ENCODE data around the gene RBMS1.

The RBMS1 gene

DNA sequence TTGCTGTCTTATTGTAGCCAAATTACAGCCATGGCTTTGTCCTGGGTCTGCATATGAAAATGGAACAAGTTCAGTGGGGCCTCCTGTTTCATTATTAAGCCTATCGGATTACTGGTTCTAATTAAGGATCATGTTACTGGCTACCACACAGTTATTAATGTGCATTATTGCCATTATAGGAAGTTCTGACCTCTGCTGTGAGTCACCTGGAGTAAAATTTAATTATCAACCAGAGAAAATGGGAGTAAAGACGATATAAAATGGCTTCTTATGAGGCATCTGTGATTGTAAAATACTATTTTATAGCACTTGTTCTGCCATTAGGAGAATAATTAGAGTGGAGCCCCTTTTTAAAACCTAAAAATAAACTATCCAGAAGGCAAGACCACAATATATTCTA is 150.2 kb downstream of the RBMS1 start:
- no peaks in the 10 kb centered on the region for H3K27me3 ChIP-seq (ENCODE audit: control insufficient read depth, insufficient read depth, low read length)
- H3K36me3 ChIP-seq (ENCODE audit: control insufficient read depth, insufficient read depth, low read length): no peaks in the 10 kb centered on the region
- H3K9me3 ChIP-seq (ENCODE audit: control insufficient read depth, insufficient read depth, low read length): no peaks in the 10 kb centered on the region
- no peak overlapping the region for H3K4me3 ChIP-seq (ENCODE audit: low read depth, low read length)
- no peaks in the 10 kb centered on the region for H3K4me1 ChIP-seq (ENCODE audit: control insufficient read depth, insufficient read depth, low read length)
- H3K9ac ChIP-seq (ENCODE audit: low read depth, low read length): no peak overlapping the region

GRCh38 chr2:160339726-160340125 is 153.9 kb downstream of the RBMS1 start:
- Histone ChIP-seq H3K4me1 (ENCODE audit: control insufficient read depth, insufficient read depth, low read length) (no peaks in the 10 kb centered on the region), H3K9ac (ENCODE audit: low read depth, low read length) (no peak overlapping the region), H3K4me3 (ENCODE audit: low read depth, low read length) (no peak overlapping the region), H3K36me3 (ENCODE audit: control insufficient read depth, insufficient read depth, low read length) (no peaks in the 10 kb centered on the region), H3K27me3 (ENCODE audit: control insufficient read depth, insufficient read depth, low read length) (no peaks in the 10 kb centered on the region), H3K9me3 (ENCODE audit: control insufficient read depth, insufficient read depth, low read length) (no peaks in the 10 kb centered on the region)

DNA sequence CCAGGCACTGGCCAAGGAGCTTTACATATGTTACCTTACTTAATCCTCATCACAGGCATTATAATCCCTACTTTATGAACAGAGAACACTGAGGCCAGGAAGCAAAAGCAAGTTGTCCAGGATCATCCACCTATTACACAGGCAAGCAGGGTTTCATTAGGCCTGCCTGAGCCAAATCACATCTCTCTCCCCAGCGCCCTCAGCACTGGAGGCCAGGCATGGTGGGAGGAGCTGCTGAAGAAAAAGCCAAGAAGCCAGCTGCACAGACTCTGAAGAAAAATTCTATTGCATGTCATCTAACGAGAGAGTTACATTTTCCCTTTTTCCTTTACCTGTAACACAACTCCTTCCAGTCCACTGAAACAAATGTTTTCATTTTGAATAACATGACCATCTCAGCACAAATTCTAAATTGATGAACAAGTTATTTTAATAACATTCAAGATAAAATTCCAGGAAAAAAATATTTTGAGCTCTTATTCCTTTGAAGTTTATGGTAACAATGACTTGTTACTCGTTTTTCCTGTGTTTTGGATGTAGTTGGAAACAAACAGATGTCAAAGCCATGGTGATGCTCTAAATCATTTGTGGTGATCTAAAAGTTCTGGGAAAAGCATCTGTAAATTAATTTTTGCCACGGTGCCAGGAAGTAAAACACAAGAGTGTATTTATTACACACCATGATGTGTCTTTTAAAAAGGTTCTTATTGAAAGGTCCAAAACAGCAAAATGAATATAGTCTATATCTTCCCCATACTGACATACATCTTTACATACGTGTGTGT is 154.5 kb downstream of the RBMS1 start:
- H3K9ac ChIP-seq (ENCODE audit: low read depth, low read length): no peak overlapping the region
- no peaks in the 10 kb centered on the region for H3K4me1 ChIP-seq (ENCODE audit: control insufficient read depth, insufficient read depth, low read length)
- no peaks in the 10 kb centered on the region for H3K36me3 ChIP-seq (ENCODE audit: control insufficient read depth, insufficient read depth, low read length)
- H3K9me3 ChIP-seq (ENCODE audit: control insufficient read depth, insufficient read depth, low read length): no peaks in the 10 kb centered on the region
- H3K4me3 ChIP-seq (ENCODE audit: low read depth, low read length): no peak overlapping the region
- H3K27me3 ChIP-seq (ENCODE audit: control insufficient read depth, insufficient read depth, low read length): no peaks in the 10 kb centered on the region

GRCh38 chr2:160337728-160338127 is 155.9 kb downstream of the RBMS1 start:
- no peaks in the 10 kb centered on the region for H3K36me3 ChIP-seq (ENCODE audit: control insufficient read depth, insufficient read depth, low read length)
- no peaks in the 10 kb centered on the region for H3K4me1 ChIP-seq (ENCODE audit: control insufficient read depth, insufficient read depth, low read length)
- no peak overlapping the region for H3K4me3 ChIP-seq (ENCODE audit: low read depth, low read length)
- no peaks in the 10 kb centered on the region for H3K9me3 ChIP-seq (ENCODE audit: control insufficient read depth, insufficient read depth, low read length)
- H3K9ac ChIP-seq (ENCODE audit: low read depth, low read length): no peak overlapping the region
- no peaks in the 10 kb centered on the region for H3K27me3 ChIP-seq (ENCODE audit: control insufficient read depth, insufficient read depth, low read length)

GRCh38 chr2:160336635-160337034 is 157.0 kb downstream of the RBMS1 start:
- Histone ChIP-seq H3K4me3 (ENCODE audit: low read depth, low read length) (no peak overlapping the region), H3K9me3 (ENCODE audit: control insufficient read depth, insufficient read depth, low read length) (no peaks in the 10 kb centered on the region), H3K9ac (ENCODE audit: low read depth, low read length) (no peak overlapping the region), H3K27me3 (ENCODE audit: control insufficient read depth, insufficient read depth, low read length) (no peaks in the 10 kb centered on the region), H3K4me1 (ENCODE audit: control insufficient read depth, insufficient read depth, low read length) (no peaks in the 10 kb centered on the region), H3K36me3 (ENCODE audit: control insufficient read depth, insufficient read depth, low read length) (no peaks in the 10 kb centered on the region)

GRCh38 chr2:160336105-160336504 is 157.5 kb downstream of the RBMS1 start:
- Histone ChIP-seq H3K4me1 (ENCODE audit: control insufficient read depth, insufficient read depth, low read length) (no peaks in the 10 kb centered on the region), H3K4me3 (ENCODE audit: low read depth, low read length) (no peak overlapping the region), H3K9ac (ENCODE audit: low read depth, low read length) (no peak overlapping the region), H3K27me3 (ENCODE audit: control insufficient read depth, insufficient read depth, low read length) (no peaks in the 10 kb centered on the region), H3K36me3 (ENCODE audit: control insufficient read depth, insufficient read depth, low read length) (no peaks in the 10 kb centered on the region), H3K9me3 (ENCODE audit: control insufficient read depth, insufficient read depth, low read length) (no peaks in the 10 kb centered on the region)

- no peaks in the 10 kb centered on the region for H3K27me3 ChIP-seq (ENCODE audit: control insufficient read depth, insufficient read depth, low read length)
- H3K36me3 ChIP-seq (ENCODE audit: control insufficient read depth, insufficient read depth, low read length): no peaks in the 10 kb centered on the region
- no peaks in the 10 kb centered on the region for H3K4me1 ChIP-seq (ENCODE audit: control insufficient read depth, insufficient read depth, low read length)
- H3K9me3 ChIP-seq (ENCODE audit: control insufficient read depth, insufficient read depth, low read length): no peaks in the 10 kb centered on the region
- H3K9ac ChIP-seq (ENCODE audit: low read depth, low read length): no peak overlapping the region
- H3K4me3 ChIP-seq (ENCODE audit: low read depth, low read length): no peak overlapping the region
These were observed 158.2 kb downstream of the RBMS1 start for GRCh38 chr2:160335441-160335840.

DNA sequence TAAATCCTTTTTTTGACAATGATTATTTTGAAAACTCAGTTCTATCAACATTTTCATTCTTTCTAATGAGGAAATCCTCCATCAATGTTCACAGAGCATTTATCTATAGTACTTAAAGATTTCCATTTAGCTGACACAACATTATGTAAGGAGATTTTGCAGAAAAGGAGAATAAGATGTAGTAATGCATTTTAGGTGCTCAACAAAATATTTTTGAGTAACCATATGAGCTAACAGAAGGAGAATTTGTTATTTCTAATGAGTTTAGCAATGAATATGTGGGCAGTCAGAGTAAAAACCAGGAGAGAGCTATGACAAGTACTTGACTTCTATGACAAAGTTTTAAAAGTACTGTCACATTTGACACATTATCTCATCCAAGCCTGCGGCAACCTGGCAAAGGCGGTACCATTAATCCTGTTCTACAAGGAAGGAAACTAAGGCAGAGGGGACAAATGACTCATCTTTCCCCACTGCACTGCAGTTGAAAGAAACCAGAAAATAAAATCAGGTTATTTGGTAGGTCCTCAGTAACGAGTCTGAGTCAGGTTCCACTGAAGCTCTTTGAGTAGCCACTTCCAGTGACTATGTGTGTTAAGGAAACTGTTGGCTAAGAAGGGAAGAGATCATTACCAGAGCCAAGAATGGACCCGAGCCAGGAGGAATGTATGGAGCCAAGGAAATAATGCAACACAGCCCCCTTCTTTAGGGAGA is 159.4 kb downstream of the RBMS1 start:
- no peaks in the 10 kb centered on the region for H3K9me3 ChIP-seq (ENCODE audit: control insufficient read depth, insufficient read depth, low read length)
- H3K27me3 ChIP-seq (ENCODE audit: control insufficient read depth, insufficient read depth, low read length): no peaks in the 10 kb centered on the region
- no peaks in the 10 kb centered on the region for H3K4me1 ChIP-seq (ENCODE audit: control insufficient read depth, insufficient read depth, low read length)
- no peak overlapping the region for H3K4me3 ChIP-seq (ENCODE audit: low read depth, low read length)
- H3K9ac ChIP-seq (ENCODE audit: low read depth, low read length): no peak overlapping the region
- no peaks in the 10 kb centered on the region for H3K36me3 ChIP-seq (ENCODE audit: control insufficient read depth, insufficient read depth, low read length)

DNA sequence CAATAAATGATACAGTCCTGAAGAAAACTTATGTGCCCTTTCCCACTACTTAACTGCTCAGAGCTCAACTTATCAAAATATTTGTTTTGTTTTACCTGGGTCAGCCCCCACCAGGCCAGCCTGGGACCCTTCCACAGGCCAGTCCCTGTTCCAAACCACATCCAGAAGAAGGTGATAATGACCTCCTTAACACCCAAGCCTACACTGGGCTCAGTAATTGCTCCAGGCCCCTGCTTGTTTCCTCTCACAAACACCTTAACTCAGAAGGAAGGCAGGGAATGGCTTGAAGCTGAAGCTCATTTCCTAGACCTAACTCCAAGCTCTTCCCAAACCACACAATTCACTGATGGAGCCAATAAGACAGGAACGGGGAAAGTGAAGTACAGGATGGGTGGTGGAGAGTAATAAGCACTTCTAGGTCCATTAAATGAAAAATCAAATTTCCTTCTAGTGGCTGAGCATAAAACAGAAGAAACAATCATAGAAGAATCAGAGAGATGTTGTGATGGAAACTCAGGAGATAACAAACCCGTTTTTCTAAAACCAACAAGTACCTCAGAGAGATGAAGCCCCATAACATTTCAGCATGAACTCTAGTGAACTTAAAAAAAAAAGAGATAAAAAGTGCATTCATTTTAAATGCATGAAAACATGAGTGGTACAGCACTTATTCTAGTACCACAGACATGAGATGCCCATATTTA is 160.1 kb downstream of the RBMS1 start:
- Histone ChIP-seq H3K27me3 (ENCODE audit: control insufficient read depth, insufficient read depth, low read length) (no peaks in the 10 kb centered on the region), H3K4me1 (ENCODE audit: control insufficient read depth, insufficient read depth, low read length) (no peaks in the 10 kb centered on the region), H3K4me3 (ENCODE audit: low read depth, low read length) (no peak overlapping the region), H3K9me3 (ENCODE audit: control insufficient read depth, insufficient read depth, low read length) (no peaks in the 10 kb centered on the region), H3K36me3 (ENCODE audit: control insufficient read depth, insufficient read depth, low read length) (no peaks in the 10 kb centered on the region), H3K9ac (ENCODE audit: low read depth, low read length) (no peak overlapping the region)

DNA sequence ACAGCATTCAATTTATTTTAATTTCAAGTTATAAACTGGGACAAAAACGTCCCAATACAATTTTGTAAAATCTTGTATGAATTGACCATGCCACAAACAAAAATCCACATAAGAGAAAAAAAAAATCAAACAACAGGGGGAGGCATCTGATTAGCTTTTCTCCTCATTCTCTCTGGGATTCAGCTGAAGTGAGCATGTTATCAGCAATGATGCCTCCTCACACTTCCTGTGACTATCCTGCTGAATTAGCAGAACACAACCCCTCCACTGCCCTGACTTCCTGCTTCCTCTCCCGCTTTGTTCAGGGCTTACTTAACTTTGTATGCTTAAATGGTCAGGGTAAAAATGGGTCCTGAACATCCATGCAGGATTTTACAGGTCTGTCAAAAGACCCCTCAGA is 161.3 kb downstream of the RBMS1 start:
- no peaks in the 10 kb centered on the region for H3K9me3 ChIP-seq (ENCODE audit: control insufficient read depth, insufficient read depth, low read length)
- no peak overlapping the region for H3K9ac ChIP-seq (ENCODE audit: low read depth, low read length)
- no peaks in the 10 kb centered on the region for H3K27me3 ChIP-seq (ENCODE audit: control insufficient read depth, insufficient read depth, low read length)
- no peaks in the 10 kb centered on the region for H3K36me3 ChIP-seq (ENCODE audit: control insufficient read depth, insufficient read depth, low read length)
- H3K4me3 ChIP-seq (ENCODE audit: low read depth, low read length): no peak overlapping the region
- no peaks in the 10 kb centered on the region for H3K4me1 ChIP-seq (ENCODE audit: control insufficient read depth, insufficient read depth, low read length)

GRCh38 chr2:160331258-160332025 is 162.2 kb downstream of the RBMS1 start:
- Histone ChIP-seq H3K4me3 (ENCODE audit: low read depth, low read length) (no peak overlapping the region), H3K36me3 (ENCODE audit: control insufficient read depth, insufficient read depth, low read length) (no peaks in the 10 kb centered on the region), H3K4me1 (ENCODE audit: control insufficient read depth, insufficient read depth, low read length) (peaks cover 3% of the 10 kb centered on the region), H3K9ac (ENCODE audit: low read depth, low read length) (no peak overlapping the region), H3K27me3 (ENCODE audit: control insufficient read depth, insufficient read depth, low read length) (no peaks in the 10 kb centered on the region), H3K9me3 (ENCODE audit: control insufficient read depth, insufficient read depth, low read length) (no peaks in the 10 kb centered on the region)
